Measurements from ENCODE around the gene LRMDA. TPM values are rescaled to one million over a fixed set of nuclear protein-coding genes. Genes with fewer than 3 reads are reported as not detected.

The LRMDA gene
- total and polyA plus RNA-seq, 2 donors (not counting 1 experiment from before 2014, with no cell fraction given): 0.12 TPM; not detected in 1

DNA sequence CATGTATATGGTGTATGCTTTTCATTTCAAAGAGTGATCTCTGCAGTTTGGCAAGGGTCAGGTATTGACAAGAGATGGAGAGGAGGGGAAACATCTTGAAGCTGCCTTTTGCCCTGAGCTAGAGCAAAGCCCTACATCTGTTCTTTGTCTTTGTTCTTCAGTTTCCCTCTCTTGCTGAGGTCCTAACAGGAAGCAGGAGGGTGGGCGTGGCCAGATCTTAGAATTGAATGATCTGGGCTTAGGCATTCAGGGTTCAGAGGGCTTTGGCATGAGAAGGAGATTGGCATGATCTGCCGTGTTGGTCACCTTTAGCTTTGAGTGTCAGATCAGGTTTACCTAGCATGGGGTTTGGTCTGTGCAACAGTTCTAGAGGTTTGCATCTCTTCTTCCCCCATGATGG is 41.3 kb downstream of the LRMDA start:
- CTCF ChIA-PET: no interaction called here
- DNase-seq: no peak

DNA sequence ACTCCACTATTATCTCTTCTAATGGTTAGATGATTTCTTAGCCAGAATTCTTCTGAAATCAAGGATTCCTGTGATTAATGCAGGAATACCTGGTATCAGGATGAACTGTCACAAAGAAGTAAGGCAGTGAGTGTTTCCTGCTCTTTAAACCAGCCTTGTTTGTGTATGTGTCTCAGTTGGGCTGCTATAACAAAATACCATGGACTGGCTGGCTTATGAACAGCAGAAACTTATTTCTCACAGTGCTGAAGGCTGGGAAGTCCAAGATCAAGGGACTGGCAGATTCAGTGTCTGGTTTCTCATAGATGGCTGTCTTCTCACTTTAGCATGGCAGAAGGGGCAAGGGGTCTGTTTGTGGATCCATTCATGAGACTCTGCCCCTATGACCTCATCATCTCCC is 42.7 kb downstream of the LRMDA start:
- Mint-ChIP-seq H3K27ac (no peak overlapping the region), H3K4me1 (no peaks in the 10 kb centered on the region), H3K9me3 (ENCODE audit: insufficient read depth) (peaks cover 3% of the 10 kb centered on the region), H3K27me3 (peaks cover 4% of the 10 kb centered on the region), H3K4me3 (no peak overlapping the region)
- Histone ChIP-seq H2AFZ (ENCODE audit: insufficient read depth, low read depth, low read length, poor library complexity, severe bottlenecking) (no peak overlapping the region), H3K27me3 (replicated peaks in 1 of 4; ENCODE audit: control extremely low read depth in 1 of 4, control insufficient read depth in 3 of 4, insufficient read depth in 4 of 4, low read length in 3 of 4) (peaks cover 0 to 6% (median 0%) of the 10 kb centered on the region in 4 experiments), H3K4me3 (ENCODE audit: control extremely low read depth in 1 of 5, extremely low read depth in 1 of 5, insufficient read depth in 1 of 5, low read depth in 2 of 5, low read length in 4 of 5) (no peak overlapping the region), H3K4me2 (replicated peaks; ENCODE audit: low read depth, low read length, poor library complexity, severe bottlenecking) (no peak overlapping the region), H3K36me3 (replicated peaks in 1 of 2; ENCODE audit: control extremely low read depth in 1 of 2, control insufficient read depth in 1 of 2, extremely low read depth in 1 of 2, insufficient read depth in 2 of 2, low read length in 1 of 2) (no peaks in the 10 kb centered on the region), H3K79me2 (ENCODE audit: control insufficient read depth, insufficient read depth, low read length) (no peaks in the 10 kb centered on the region), H3K9me3 (ENCODE audit: control extremely low read depth in 1 of 3, control insufficient read depth in 2 of 3, insufficient read depth in 1 of 3, low read length in 2 of 3) (peaks cover 0 to 10% (median 0%) of the 10 kb centered on the region in 3 donors), H3K27ac (ENCODE audit: low read length in 2 of 2) (no peak overlapping the region), H4K20me1 (ENCODE audit: control insufficient read depth, insufficient read depth, low read length, poor library complexity, severe bottlenecking) (no peaks in the 10 kb centered on the region), H3K9ac (ENCODE audit: low read length) (no peak overlapping the region), H3K4me1 (ENCODE audit: control insufficient read depth in 2 of 2, insufficient read depth in 2 of 2, low read length in 2 of 2) (no peaks in the 10 kb centered on the region)
- ChIA-PET CTCF (no interaction called here), POLR2A (no interaction called here)
- TF ChIP-seq, protein P1, sequence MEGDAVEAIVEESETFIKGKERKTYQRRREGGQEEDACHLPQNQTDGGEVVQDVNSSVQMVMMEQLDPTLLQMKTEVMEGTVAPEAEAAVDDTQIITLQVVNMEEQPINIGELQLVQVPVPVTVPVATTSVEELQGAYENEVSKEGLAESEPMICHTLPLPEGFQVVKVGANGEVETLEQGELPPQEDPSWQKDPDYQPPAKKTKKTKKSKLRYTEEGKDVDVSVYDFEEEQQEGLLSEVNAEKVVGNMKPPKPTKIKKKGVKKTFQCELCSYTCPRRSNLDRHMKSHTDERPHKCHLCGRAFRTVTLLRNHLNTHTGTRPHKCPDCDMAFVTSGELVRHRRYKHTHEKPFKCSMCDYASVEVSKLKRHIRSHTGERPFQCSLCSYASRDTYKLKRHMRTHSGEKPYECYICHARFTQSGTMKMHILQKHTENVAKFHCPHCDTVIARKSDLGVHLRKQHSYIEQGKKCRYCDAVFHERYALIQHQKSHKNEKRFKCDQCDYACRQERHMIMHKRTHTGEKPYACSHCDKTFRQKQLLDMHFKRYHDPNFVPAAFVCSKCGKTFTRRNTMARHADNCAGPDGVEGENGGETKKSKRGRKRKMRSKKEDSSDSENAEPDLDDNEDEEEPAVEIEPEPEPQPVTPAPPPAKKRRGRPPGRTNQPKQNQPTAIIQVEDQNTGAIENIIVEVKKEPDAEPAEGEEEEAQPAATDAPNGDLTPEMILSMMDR (IDR thresholded peaks at IDR 0.05): no peak
- TF ChIP-seq EZH2 (IDR thresholded peaks at IDR 0.05; ENCODE audit: borderline replicate concordance, insufficient read depth, low read depth, low read length, poor library complexity, severe bottlenecking): no peak
- intact Hi-C loops (cut with micrococcal nuclease): no loop called here
- DNase-seq (no peak), ATAC-seq (ENCODE audit: low read depth) (no peak)

More for the DNA sequence above, 41.3 kb downstream of the LRMDA start:
- Histone ChIP-seq H2AFZ (ENCODE audit: insufficient read depth, low read depth, low read length, poor library complexity, severe bottlenecking) (no peak overlapping the region), H3K4me3 (ENCODE audit: control extremely low read depth in 1 of 5, extremely low read depth in 1 of 5, insufficient read depth in 1 of 5, low read depth in 2 of 5, low read length in 4 of 5) (no peak overlapping the region), H3K4me2 (replicated peaks; ENCODE audit: low read depth, low read length, poor library complexity, severe bottlenecking) (no peak overlapping the region), H3K36me3 (replicated peaks in 1 of 2; ENCODE audit: control extremely low read depth in 1 of 2, control insufficient read depth in 1 of 2, extremely low read depth in 1 of 2, insufficient read depth in 2 of 2, low read length in 1 of 2) (no peaks in the 10 kb centered on the region), H3K9me3 (ENCODE audit: control extremely low read depth in 1 of 3, control insufficient read depth in 2 of 3, insufficient read depth in 1 of 3, low read length in 2 of 3) (peaks cover 0 to 10% (median 0%) of the 10 kb centered on the region in 3 donors), H3K79me2 (ENCODE audit: control insufficient read depth, insufficient read depth, low read length) (no peaks in the 10 kb centered on the region), H3K9ac (ENCODE audit: low read length) (no peak overlapping the region), H3K4me1 (ENCODE audit: control insufficient read depth in 2 of 2, insufficient read depth in 2 of 2, low read length in 2 of 2) (no peaks in the 10 kb centered on the region), H4K20me1 (ENCODE audit: control insufficient read depth, insufficient read depth, low read length, poor library complexity, severe bottlenecking) (no peaks in the 10 kb centered on the region), H3K27me3 (replicated peaks in 1 of 4; ENCODE audit: control extremely low read depth in 1 of 4, control insufficient read depth in 3 of 4, insufficient read depth in 4 of 4, low read length in 3 of 4) (peaks cover 0 to 6% (median 0%) of the 10 kb centered on the region in 4 experiments), H3K27ac (ENCODE audit: low read length in 2 of 2) (no peak overlapping the region)
- 67% methylated on average over 1 of the region's 2 CpGs for WGBS (ENCODE audit: insufficient coverage)
- Mint-ChIP-seq H3K9me3 (ENCODE audit: insufficient read depth) (peaks cover 3% of the 10 kb centered on the region), H3K27me3 (peaks cover 4% of the 10 kb centered on the region), H3K4me1 (no peaks in the 10 kb centered on the region), H3K27ac (no peak overlapping the region), H3K4me3 (no peak overlapping the region)
- intact Hi-C loops (cut with micrococcal nuclease): no loop called here
- POLR2A ChIA-PET: no interaction called here
- no peak for ATAC-seq (ENCODE audit: low read depth)
- TF ChIP-seq EZH2 (IDR thresholded peaks at IDR 0.05; ENCODE audit: borderline replicate concordance, insufficient read depth, low read depth, low read length, poor library complexity, severe bottlenecking): no peak
- TF ChIP-seq, protein P1 (IDR thresholded peaks at IDR 0.05): no peak
